ENCODE results near the gene PCDH7. TPM values are rescaled to one million over a fixed set of nuclear protein-coding genes. Genes with fewer than 3 reads are reported as not detected.

Gene PCDH7
- total RNA-seq, 1 experiment from 2014 or later = 16.8 TPM

DNA sequence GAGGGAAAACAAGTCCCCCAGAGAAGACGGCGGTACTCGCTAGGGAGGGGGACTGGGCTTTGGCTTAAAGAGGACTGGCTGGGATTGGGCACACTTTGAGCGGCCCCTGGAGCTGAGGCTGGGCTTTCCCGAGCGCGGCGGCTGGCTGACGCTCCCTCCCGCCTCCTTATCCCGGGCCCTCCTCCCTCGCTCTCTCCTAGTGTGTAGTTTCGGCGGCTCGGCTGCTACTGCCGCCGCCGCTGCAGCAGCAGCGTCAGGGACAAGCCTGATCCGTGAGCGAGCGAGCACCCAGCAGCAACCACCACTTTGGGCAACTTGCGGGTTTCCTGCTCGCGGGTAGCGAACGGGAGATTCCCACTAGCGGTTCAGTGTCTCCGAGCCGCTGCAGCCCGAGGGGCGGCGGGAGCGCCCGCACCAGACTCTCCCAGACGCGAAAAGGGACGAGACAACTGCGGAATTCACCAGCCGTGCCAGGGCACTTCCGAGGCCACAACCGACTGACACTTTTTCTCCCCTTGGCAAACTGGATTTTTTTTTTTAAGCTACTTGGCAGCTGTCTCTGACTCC, 632 bp upstream of the PCDH7 start:
- Mint-ChIP-seq H3K27me3 (ENCODE audit: low read depth) (peaks cover 62% of the 10 kb centered on the region), H3K4me3 (peak overlapping the region; percentile 90 to 100), H3K27ac (peak overlapping the region in 2 of 3 experiments; percentile 33 to 94; a peak in 2 of 7 replicates)

More for the DNA sequence above, 632 bp upstream of the PCDH7 start:
- peak overlapping the region; percentile 58 for H3K4me2 ChIP-seq (ENCODE audit: insufficient read depth, insufficient read length, low read length)
- H3K9ac ChIP-seq (ENCODE audit: extremely low read depth, insufficient read length, low read length) = no peak overlapping the region
- H2BK5ac ChIP-seq (ENCODE audit: insufficient read length, low read length) = no peak overlapping the region
- no peak overlapping the region for H2BK120ac ChIP-seq (ENCODE audit: low read depth, low read length, poor library complexity, severe bottlenecking)
- H4K20me1 ChIP-seq (ENCODE audit: control insufficient read depth, insufficient read depth, insufficient read length) = peaks cover 6% of the 10 kb centered on the region
- H4K8ac ChIP-seq (replicated peaks; ENCODE audit: insufficient read length, low read depth, low read length) = no peak overlapping the region
- H3K56ac ChIP-seq (ENCODE audit: insufficient read length, low read depth, low read length) = no peak overlapping the region
- H3K27ac ChIP-seq (ENCODE audit: insufficient read length, low read depth, low read length) = no peak overlapping the region
- H3K79me2 ChIP-seq (ENCODE audit: insufficient read depth, low read length) = no peaks in the 10 kb centered on the region
- no peaks in the 10 kb centered on the region for H3K9me3 ChIP-seq (ENCODE audit: control insufficient read depth, low read depth, low read length)
- H3K18ac ChIP-seq (ENCODE audit: insufficient read length, low read depth, low read length) = no peak overlapping the region
- no peak overlapping the region for H2BK12ac ChIP-seq (ENCODE audit: insufficient read length, low read depth, low read length)
- no peak overlapping the region for H3K4ac ChIP-seq (ENCODE audit: low read depth, low read length)
- 0 out of 2 replicates have a peak, but pooled peaks cover 3% of the 10 kb centered on the region for H3K4me1 ChIP-seq (ENCODE audit: insufficient read depth, low read length)
- Mint-ChIP-seq H3K9me3 (no peaks in the 10 kb centered on the region; a peak in 2 of 5 replicates), H3K36me3 (ENCODE audit: insufficient read depth in 1 of 3, low read depth in 3 of 3) (peaks cover 0 to 22% (median 17%) of the 10 kb centered on the region in 3 experiments; a peak in 6 of 7 replicates), H3K4me1 (peaks cover 38 to 40% of the 10 kb centered on the region in 2 experiments)
- DNase-seq = peak; percentile 69
- no peaks in the 10 kb centered on the region for H3K79me1 ChIP-seq (ENCODE audit: insufficient read depth, low read depth, low read length, poor library complexity, severe bottlenecking)
- peaks cover 54% of the 10 kb centered on the region for H3K23me2 ChIP-seq (ENCODE audit: insufficient read length, low read depth, low read length, poor library complexity, severe bottlenecking)
- no peak overlapping the region for H2BK20ac ChIP-seq (ENCODE audit: low read depth, low read length, poor library complexity, severe bottlenecking)
- TF ChIP-seq, protein P1, sequence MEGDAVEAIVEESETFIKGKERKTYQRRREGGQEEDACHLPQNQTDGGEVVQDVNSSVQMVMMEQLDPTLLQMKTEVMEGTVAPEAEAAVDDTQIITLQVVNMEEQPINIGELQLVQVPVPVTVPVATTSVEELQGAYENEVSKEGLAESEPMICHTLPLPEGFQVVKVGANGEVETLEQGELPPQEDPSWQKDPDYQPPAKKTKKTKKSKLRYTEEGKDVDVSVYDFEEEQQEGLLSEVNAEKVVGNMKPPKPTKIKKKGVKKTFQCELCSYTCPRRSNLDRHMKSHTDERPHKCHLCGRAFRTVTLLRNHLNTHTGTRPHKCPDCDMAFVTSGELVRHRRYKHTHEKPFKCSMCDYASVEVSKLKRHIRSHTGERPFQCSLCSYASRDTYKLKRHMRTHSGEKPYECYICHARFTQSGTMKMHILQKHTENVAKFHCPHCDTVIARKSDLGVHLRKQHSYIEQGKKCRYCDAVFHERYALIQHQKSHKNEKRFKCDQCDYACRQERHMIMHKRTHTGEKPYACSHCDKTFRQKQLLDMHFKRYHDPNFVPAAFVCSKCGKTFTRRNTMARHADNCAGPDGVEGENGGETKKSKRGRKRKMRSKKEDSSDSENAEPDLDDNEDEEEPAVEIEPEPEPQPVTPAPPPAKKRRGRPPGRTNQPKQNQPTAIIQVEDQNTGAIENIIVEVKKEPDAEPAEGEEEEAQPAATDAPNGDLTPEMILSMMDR (conservative IDR thresholded peaks at IDR 0.05) = no peak
- no CpG with 5 or more reads among the region's 42 CpGs for WGBS (ENCODE audit: extremely low coverage, insufficient read length, low lambda C conversion rate)
- H2BK15ac ChIP-seq (ENCODE audit: low read depth, low read length) = no peak overlapping the region
- no peak overlapping the region for H2AK5ac ChIP-seq (ENCODE audit: insufficient read length, low read length)
- H3K14ac ChIP-seq (ENCODE audit: insufficient read depth, low read length) = no peak overlapping the region
- H3T11ph ChIP-seq (ENCODE audit: low read length) = no peak overlapping the region
- H2AFZ ChIP-seq (ENCODE audit: low read length) = peak overlapping the region; percentile 1
- H3K27me3 ChIP-seq (ENCODE audit: insufficient read depth, low read length) = peaks cover 23% of the 10 kb centered on the region
- H3K23ac ChIP-seq (ENCODE audit: insufficient read length, low read depth, low read length) = no peak overlapping the region
- no peak overlapping the region for H4K5ac ChIP-seq (ENCODE audit: insufficient read length, low read depth, low read length)
- no peak overlapping the region for H4K91ac ChIP-seq (ENCODE audit: insufficient read length, low read depth, low read length)

All from H9 (cell line).